GM10266 (cell line): ENCODE data around the gene CST9.

Experiments
- DNase-seq: peaks from one replicate; pipeline ENCODE4 v3.0.0; 2012; ENCODE audit errors: extremely low spot score
- CTCF ChIP-seq: IDR thresholded peaks from 2 replicates; pipeline ENCODE4 v1.5.1; 2012; ENCODE audit warnings: mild to moderate bottlenecking, low read depth; ENCODE audit not compliant: control insufficient read depth, insufficient read depth; ENCODE audit errors: missing control alignments

Gene CST9

GRCh38 chr20:23604306-23604705 is 1.4 kb downstream of the CST9 start:
- no peak for DNase-seq
- TF ChIP-seq CTCF: no peak

GRCh38 chr20:23603321-23603720 is 2.4 kb downstream of the CST9 start:
- no peak for TF ChIP-seq CTCF
- DNase-seq: no peak

GRCh38 chr20:23602699-23603098 is 3.0 kb downstream of the CST9 start:
- no peak for DNase-seq

GRCh38 chr20:23602241-23602640 is 3.5 kb downstream of the CST9 start:
- no peak for TF ChIP-seq CTCF
- DNase-seq: no peak

More at GRCh38 chr20:23602699-23603098, 3.0 kb downstream of the CST9 start:
- no peak for TF ChIP-seq CTCF

GRCh38 chr20:23601715-23602114 is 4.0 kb downstream of the CST9 start:
- no peak for DNase-seq

GRCh38 chr20:23598481-23598880 is 7.2 kb downstream of the CST9 start:
- TF ChIP-seq CTCF: no peak
- no peak for DNase-seq

More at GRCh38 chr20:23601715-23602114, 4.0 kb downstream of the CST9 start:
- TF ChIP-seq CTCF: no peak

- no peak for DNase-seq
- no peak for TF ChIP-seq CTCF
Measured at GRCh38 chr20:23596579-23597250, 9.0 kb downstream of the CST9 start.
